Breast epithelium (tissue), 4 donors: ENCODE measurements around the gene ZNF423. TPM values are rescaled to one million over a fixed set of nuclear protein-coding genes. Genes with fewer than 3 reads are reported as not detected.
A peak's percentile ranks its signal among the peaks of the same experiment; 100 is the strongest.

ENCODE experiments used
- DNase-seq, 2 donors: peaks; one replicate each; pipeline ENCODE4 v3.0.0-alpha.2; 2019; ENCODE audit warnings: low spot score in 2 of 2
- H3K27ac ChIP-seq, 2 donors: fragments of 200-600 bp; sonication (generic) in 1 of 2; one replicate each; pipeline ENCODE4 v1.5.1; 2016 to 2019; ENCODE audit warnings: mild to moderate bottlenecking in 1 of 2
- H3K27me3 ChIP-seq, 2 donors: fragments of 200-600 bp; sonication (generic) in 1 of 2; one replicate each; pipeline versions ENCODE4 v1.5.1 to v1.6.0; 2017 to 2019; ENCODE audit warnings: control low read depth in 1 of 2, mild to moderate bottlenecking in 1 of 2
- H3K36me3 ChIP-seq: fragments of 200-600 bp; one replicate; pipeline ENCODE4 v1.5.1; 2019
- H3K4me1 ChIP-seq, 2 donors: fragments of 200-600 bp; sonication (generic); one replicate each; pipeline ENCODE4 v1.5.1; 2016 to 2019; ENCODE audit warnings: control low read depth in 1 of 2
- H3K4me3 ChIP-seq, 3 donors: fragments of 200-600 bp; sonication (generic); 1 replicate in 2 of 3; 2 replicates in 1 of 3; pipeline ENCODE4 v1.5.1; 2016 to 2019; ENCODE audit warnings: mild to moderate bottlenecking in 3 of 3, moderate library complexity in 2 of 3
- H3K9me3 ChIP-seq, 2 donors: fragments of 200-600 bp; sonication (generic) in 1 of 2; one replicate each; pipeline ENCODE4 v1.5.1; 2016 to 2019; ENCODE audit warnings: control low read depth in 1 of 2
- CTCF ChIP-seq, 3 donors: fragments of 450-650 bp; IDR thresholded peaks; one replicate each; pipeline ENCODE4 v1.5.1; 2016 to 2017; ENCODE audit warnings: antibody characterized with exemption in 3 of 3, mild to moderate bottlenecking in 3 of 3, moderate library complexity in 3 of 3
- POLR2A ChIP-seq: fragments of 450-650 bp; IDR thresholded peaks from one replicate; pipeline ENCODE4 v1.6.1; 2016; ENCODE audit warnings: antibody characterized with exemption, mild to moderate bottlenecking, moderate library complexity
- POLR2AphosphoS5 ChIP-seq, 3 donors: sonication (generic); formaldehyde crosslinking; IDR thresholded peaks; one replicate each; pipeline ENCODE4 v1.6.1; 2017; ENCODE audit warnings: antibody characterized with exemption in 3 of 3
- intact Hi-C: fragments of 100-400 bp; cut with DNase I; formaldehyde crosslinking; loops from one replicate; pipeline ENCODE4 v1.15.1; 2023; ENCODE audit warnings: low total_unique reads
- total RNA-seq, 3 donors: library from RNA; depleted of rRNA; stranded (reverse); fragments of >200 nt; gene quantifications; one replicate each; pipeline ENCODE4 v1.1.0, GENCODE V29; 2016

Gene ZNF423
- total RNA-seq, 3 donors from 2014 or later: 4.7 to 8.0 (median 5.9) TPM

GRCh38 chr16:49776085-49776595 lies 79.8 kb downstream of the ZNF423 start:
- no peak for TF ChIP-seq POLR2AphosphoS5 (IDR thresholded peaks at IDR 0.05)
- no peak for TF ChIP-seq POLR2A
- no peak for TF ChIP-seq CTCF (IDR thresholded peaks at IDR 0.05)
- Histone ChIP-seq H3K4me3 (peak overlapping the region in 1 of 3 donors; percentile 15), H3K9me3 (no peaks in the 10 kb centered on the region), H3K36me3 (no peaks in the 10 kb centered on the region), H3K27ac (peak overlapping the region in 1 of 2 donors; percentile 58), H3K27me3 (no peaks in the 10 kb centered on the region), H3K4me1 (peaks cover 0 to 4% of the 10 kb centered on the region in 2 donors)
- intact Hi-C loops: no loop called here
- no peak for DNase-seq

GRCh38 chr16:49775581-49775980 lies 80.3 kb downstream of the ZNF423 start:
- no peak for TF ChIP-seq CTCF (IDR thresholded peaks at IDR 0.05)
- TF ChIP-seq POLR2A: no peak
- TF ChIP-seq POLR2AphosphoS5 (IDR thresholded peaks at IDR 0.05): no peak
- no peak overlapping the region for H3K4me3 ChIP-seq
- intact Hi-C loops: no loop called here
- H3K4me1 ChIP-seq: peaks cover 0 to 4% of the 10 kb centered on the region in 2 donors
- H3K27ac ChIP-seq: no peak overlapping the region
- H3K36me3 ChIP-seq: no peaks in the 10 kb centered on the region
- no peaks in the 10 kb centered on the region for H3K9me3 ChIP-seq
- H3K27me3 ChIP-seq: no peaks in the 10 kb centered on the region
- DNase-seq: no peak

GRCh38 chr16:49775018-49775417 lies 80.9 kb downstream of the ZNF423 start:
- H3K27ac ChIP-seq: no peak overlapping the region
- no peaks in the 10 kb centered on the region for H3K27me3 ChIP-seq
- TF ChIP-seq POLR2AphosphoS5 (IDR thresholded peaks at IDR 0.05): no peak
- no peak for TF ChIP-seq POLR2A
- H3K4me1 ChIP-seq: peaks cover 0 to 4% of the 10 kb centered on the region in 2 donors
- DNase-seq: no peak
- H3K4me3 ChIP-seq: no peak overlapping the region
- intact Hi-C loops: no loop called here
- H3K9me3 ChIP-seq: no peaks in the 10 kb centered on the region
- no peaks in the 10 kb centered on the region for H3K36me3 ChIP-seq

GRCh38 chr16:49773534-49774475 lies 82.1 kb downstream of the ZNF423 start:
- DNase-seq: no peak
- H3K4me3 ChIP-seq: no peak overlapping the region
- no peaks in the 10 kb centered on the region for H3K27me3 ChIP-seq
- peaks cover 0 to 4% of the 10 kb centered on the region in 2 donors for H3K4me1 ChIP-seq
- H3K9me3 ChIP-seq: no peaks in the 10 kb centered on the region
- TF ChIP-seq CTCF (IDR thresholded peaks at IDR 0.05) (no peak), POLR2A (no peak), POLR2AphosphoS5 (IDR thresholded peaks at IDR 0.05) (no peak)
- intact Hi-C loops: no loop called here
- H3K36me3 ChIP-seq: no peaks in the 10 kb centered on the region
- H3K27ac ChIP-seq: no peak overlapping the region

GRCh38 chr16:49767998-49768397 lies 87.9 kb downstream of the ZNF423 start:
- Histone ChIP-seq H3K27me3 (no peaks in the 10 kb centered on the region), H3K9me3 (no peaks in the 10 kb centered on the region), H3K4me1 (no peaks in the 10 kb centered on the region), H3K4me3 (no peak overlapping the region), H3K27ac (no peak overlapping the region), H3K36me3 (no peaks in the 10 kb centered on the region)
- no peak for DNase-seq
- TF ChIP-seq POLR2A (no peak), POLR2AphosphoS5 (IDR thresholded peaks at IDR 0.05) (no peak), CTCF (IDR thresholded peaks at IDR 0.05) (no peak)
- intact Hi-C loops: no loop called here
